Measurements from ENCODE around the gene OLFML2B. TPM values are rescaled to one million over a fixed set of nuclear protein-coding genes. Genes with fewer than 3 reads are reported as not detected.
A peak's percentile ranks its signal among the peaks of the same experiment; 100 is the strongest.

The OLFML2B gene
- polyA plus RNA-seq, 1 experiment = 3.5 TPM

GRCh38 chr1:162006081-162006480 lies 17.6 kb downstream of the OLFML2B start:
- H3K27me3 ChIP-seq (ENCODE audit: control insufficient read depth, insufficient read depth, low read length) = no peaks in the 10 kb centered on the region
- no peaks in the 10 kb centered on the region for H3K36me3 ChIP-seq (ENCODE audit: control insufficient read depth, insufficient read depth, low read length)
- ChIA-PET CTCF (no interaction called here), POLR2A (interaction anchor here (0.6 kb wide), 1 partner anchor 1838 kb away, joined by 4 read pairs; no protein-coding TSS in a partner anchor)
- no peak overlapping the region for H3K4me3 ChIP-seq (ENCODE audit: low read depth, low read length)
- no peak for DNase-seq (ENCODE audit: low read depth)
- TF ChIP-seq CTCF (IDR thresholded peaks at IDR 0.05; ENCODE audit: insufficient read depth, low read depth, low read length) = no peak

GRCh38 chr1:162004441-162004950 lies 19.2 kb downstream of the OLFML2B start:
- no peaks in the 10 kb centered on the region for H3K27me3 ChIP-seq (ENCODE audit: control insufficient read depth, insufficient read depth, low read length)
- no peaks in the 10 kb centered on the region for H3K36me3 ChIP-seq (ENCODE audit: control insufficient read depth, insufficient read depth, low read length)
- no peak for TF ChIP-seq CTCF (IDR thresholded peaks at IDR 0.05; ENCODE audit: insufficient read depth, low read depth, low read length)
- DNase-seq (ENCODE audit: low read depth) = no peak
- CTCF ChIA-PET = interaction anchor here (1.4 to 2.2 kb wide), 3 partner anchors 33 to 211 kb away, joined by 3 to 8 read pairs (median 6); no protein-coding TSS in a partner anchor
- POLR2A ChIA-PET = interaction anchor here (0.9 kb wide), 1 partner anchor 20 kb away, joined by 6 read pairs; no protein-coding TSS in a partner anchor
- no peak overlapping the region for H3K4me3 ChIP-seq (ENCODE audit: low read depth, low read length)

- Histone ChIP-seq H3K4me3 (ENCODE audit: low read depth, low read length) (peak overlapping the region; percentile 14; the same call in 1 of the 2 replicates), H3K36me3 (ENCODE audit: control insufficient read depth, insufficient read depth, low read length) (no peaks in the 10 kb centered on the region), H3K27me3 (ENCODE audit: control insufficient read depth, insufficient read depth, low read length) (no peaks in the 10 kb centered on the region)
- peak; percentile 86 for DNase-seq (ENCODE audit: low read depth)
- TF ChIP-seq CTCF (IDR thresholded peaks at IDR 0.05; ENCODE audit: insufficient read depth, low read depth, low read length) = no peak
- CTCF ChIA-PET = interaction anchor here (1.4 to 2.2 kb wide), 3 partner anchors 33 to 211 kb away, joined by 3 to 8 read pairs (median 6); no protein-coding TSS in a partner anchor
- POLR2A ChIA-PET = interaction anchor here (0.5 to 0.9 kb wide), 2 partner anchors 21 to 136 kb away, joined by 3 to 6 read pairs; no protein-coding TSS in a partner anchor
These were observed 19.8 kb downstream of the OLFML2B start for GRCh38 chr1:162003830-162004215.

- TF ChIP-seq CTCF (IDR thresholded peaks at IDR 0.05; ENCODE audit: insufficient read depth, low read depth, low read length) = no peak
- ChIA-PET CTCF (interaction anchor here (1.5 to 2.9 kb wide), 3 partner anchors 21 to 210 kb away, joined by 6 to 8 read pairs (median 7); partner anchors contain the start of gene OLFML2B), POLR2A (interaction anchor here (0.5 to 0.9 kb wide), 2 partner anchors 21 to 135 kb away, joined by 3 to 6 read pairs; no protein-coding TSS in a partner anchor)
These were observed 20.4 kb downstream of the OLFML2B start for GRCh38 chr1:162003061-162003829.

GRCh38 chr1:162000053-162000420 lies 23.6 kb downstream of the OLFML2B start:
- no peak for TF ChIP-seq CTCF (IDR thresholded peaks at IDR 0.05; ENCODE audit: insufficient read depth, low read depth, low read length)
- POLR2A ChIA-PET = no interaction called here
- Histone ChIP-seq H3K4me3 (ENCODE audit: low read depth, low read length) (no peak overlapping the region), H3K27me3 (ENCODE audit: control insufficient read depth, insufficient read depth, low read length) (no peaks in the 10 kb centered on the region), H3K36me3 (ENCODE audit: control insufficient read depth, insufficient read depth, low read length) (no peaks in the 10 kb centered on the region; the same call in 1 of the 2 replicates)
- DNase-seq (ENCODE audit: low read depth) = no peak
- CTCF ChIA-PET = interaction anchor here (1.0 kb wide), 1 partner anchor 14 kb away, joined by 3 read pairs; no protein-coding TSS in a partner anchor

More at GRCh38 chr1:162003061-162003829, 20.4 kb downstream of the OLFML2B start:
- no peaks in the 10 kb centered on the region for H3K27me3 ChIP-seq (ENCODE audit: control insufficient read depth, insufficient read depth, low read length)
- peak overlapping the region; percentile 14 for H3K4me3 ChIP-seq (ENCODE audit: low read depth, low read length)
- DNase-seq (ENCODE audit: low read depth) = peak; percentile 97
- H3K36me3 ChIP-seq (ENCODE audit: control insufficient read depth, insufficient read depth, low read length) = no peaks in the 10 kb centered on the region
